Stimulated activated CD8-positive, alpha-beta memory T cell treated with anti-CD3 and anti-CD28 coated beads, Interleukin-7, amount 100 ng/mL, for 1 hour (primary cell): ENCODE measurements around the gene ARIH1.

Experiments
- DNase-seq, 2 donors: peaks; one replicate each; pipeline ENCODE4 v3.0.0-alpha.2; 2020; ENCODE audit warnings: low read depth in 2 of 2

ARIH1 gene

GRCh38 chr15:72540606-72541237 is 66.6 kb downstream of the ARIH1 start:
- no peak for DNase-seq

GRCh38 chr15:72541674-72542073 is 67.5 kb downstream of the ARIH1 start:
- DNase-seq: no peak

GRCh38 chr15:72545156-72545555 is 71.0 kb downstream of the ARIH1 start:
- DNase-seq: no peak

GRCh38 chr15:72554471-72555425 is 80.6 kb downstream of the ARIH1 start:
- no peak for DNase-seq

GRCh38 chr15:72559781-72560180 is 85.7 kb downstream of the ARIH1 start:
- DNase-seq: no peak

GRCh38 chr15:72560458-72560857 is 86.3 kb downstream of the ARIH1 start:
- DNase-seq: no peak

GRCh38 chr15:72562386-72562785 is 88.3 kb downstream of the ARIH1 start:
- no peak for DNase-seq

- no peak for DNase-seq
Observed at GRCh38 chr15:72562878-72563277, 88.7 kb downstream of the ARIH1 start.

GRCh38 chr15:72564091-72564490 is 90.0 kb downstream of the ARIH1 start:
- DNase-seq: no peak

GRCh38 chr15:72566973-72567372 is 92.8 kb downstream of the ARIH1 start:
- no peak for DNase-seq

GRCh38 chr15:72570059-72570458 is 95.9 kb downstream of the ARIH1 start:
- DNase-seq: no peak

- DNase-seq: no peak
Observed at GRCh38 chr15:72579814-72580213, 105.7 kb downstream of the ARIH1 start.

- no peak for DNase-seq
Observed at GRCh38 chr15:72584006-72584405, 109.9 kb downstream of the ARIH1 start.

- DNase-seq: no peak
Observed at GRCh38 chr15:72585025-72585424, 110.9 kb downstream of the ARIH1 start.

- no peak for DNase-seq
Observed at GRCh38 chr15:72585476-72586058, 111.4 kb downstream of the ARIH1 start.

GRCh38 chr15:72588096-72588495 is 114.0 kb downstream of the ARIH1 start:
- DNase-seq: no peak

GRCh38 chr15:72590427-72590826 is 116.3 kb downstream of the ARIH1 start:
- DNase-seq: no peak

GRCh38 chr15:72591361-72591760 is 117.2 kb downstream of the ARIH1 start:
- DNase-seq: no peak

GRCh38 chr15:72592097-72592496 is 118.0 kb downstream of the ARIH1 start:
- DNase-seq: no peak

- no peak for DNase-seq
Observed at GRCh38 chr15:72592676-72593075, 118.5 kb downstream of the ARIH1 start.

- DNase-seq: no peak
Observed at GRCh38 chr15:72593838-72594237, 119.7 kb downstream of the ARIH1 start.

GRCh38 chr15:72599855-72600464 is 125.8 kb downstream of the ARIH1 start:
- no peak for DNase-seq
